Measurements from ENCODE around the gene INHBE.
A peak's percentile ranks its signal among the peaks of the same experiment; 100 is the strongest.
"Not testable (repeated sequence)": the region's sequence is repeated elsewhere in the genome, so short reads cannot be mapped to it uniquely, and the experiment has no call there.

The INHBE gene

GRCh38 chr12:57454566-57455373 lies at the start of gene INHBE (continued):
- TF ChIP-seq HOXD13 (CRISPR knock-in tag; IDR thresholded peaks at IDR 0.05; ENCODE audit: borderline replicate concordance) = no peak
- peak; percentile 62 for TF ChIP-seq ZFHX2 (tag by site-specific recombination; conservative IDR thresholded peaks at IDR 0.05)
- no peak for TF ChIP-seq ZNF596 (tag by site-specific recombination; IDR thresholded peaks at IDR 0.05)
- no peak for TF ChIP-seq ZNF148 (tag by site-specific recombination; IDR thresholded peaks at IDR 0.05; ENCODE audit: borderline replicate concordance)

- no peak for TF ChIP-seq BCL11A (tag by site-specific recombination; IDR thresholded peaks at IDR 0.05; ENCODE audit: low read depth)
- no peak for TF ChIP-seq ZNF677 (tag by site-specific recombination; IDR thresholded peaks at IDR 0.05)
- no peak for TF ChIP-seq ZNF148 (tag by site-specific recombination; IDR thresholded peaks at IDR 0.05; ENCODE audit: borderline replicate concordance)
- no peak for TF ChIP-seq OSR2 (tag by site-specific recombination; IDR thresholded peaks at IDR 0.05)
- no peak for TF ChIP-seq ZNF280D (tag by site-specific recombination; IDR thresholded peaks at IDR 0.05)
- TF ChIP-seq ZNF335 (tag by site-specific recombination; conservative IDR thresholded peaks at IDR 0.05) = no peak
- no peak for TF ChIP-seq ZNF548 (tag by site-specific recombination; IDR thresholded peaks at IDR 0.05)
- POLR2A ChIA-PET = interaction anchor here (1.4 kb wide), 1 partner anchor 19 kb away, joined by 6 read pairs; no protein-coding TSS in a partner anchor
- CTCF ChIA-PET = interaction anchor here (0.7 to 2.7 kb wide), 6 partner anchors 13 to 174 kb away, joined by 3 to 21 read pairs (median 4); no protein-coding TSS in a partner anchor
- Histone ChIP-seq H3K36me3 (ENCODE audit: control insufficient read depth in 2 of 2, insufficient read depth in 1 of 2, low read length in 2 of 2) (no peaks in the 10 kb centered on the region; a peak in 1 of 3 replicates), H3K4me1 (ENCODE audit: control insufficient read depth, insufficient read depth, low read length) (0 out of 2 replicates have a peak, but pooled peaks cover 2% of the 10 kb centered on the region), H3K9me3 (ENCODE audit: control insufficient read depth, insufficient read depth, low read depth, low read length) (no peaks in the 10 kb centered on the region), H3K4me3 (ENCODE audit: low read depth, low read length) (no peak overlapping the region), H3K27ac (ENCODE audit: extremely low read depth, low read depth, low read length) (no peak overlapping the region)
Observed at GRCh38 chr12:57410534-57410933, 44.6 kb upstream of the INHBE start.

DNA sequence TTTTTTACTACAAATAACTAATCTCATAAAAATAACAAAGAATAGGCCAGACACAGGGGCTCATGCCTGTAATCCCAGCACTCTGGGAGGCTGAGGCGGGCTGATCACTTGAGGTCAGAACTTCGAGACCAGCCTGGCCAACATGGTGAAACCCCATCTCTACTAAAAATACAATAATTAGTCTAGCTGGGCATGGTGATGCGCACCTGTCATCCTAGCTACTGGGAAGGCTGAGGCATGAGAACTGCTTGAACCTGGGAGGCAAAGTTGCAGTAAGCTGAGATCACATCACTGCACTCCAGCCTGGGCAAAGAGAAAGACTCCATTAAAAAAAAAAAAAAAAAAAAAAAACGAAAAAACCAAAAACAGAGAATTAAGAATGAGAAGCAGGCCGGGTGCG lies 40.9 kb upstream of the INHBE start:
- H3K27ac ChIP-seq (ENCODE audit: extremely low read depth, low read depth, low read length); H3K36me3 ChIP-seq (ENCODE audit: control insufficient read depth in 2 of 2, insufficient read depth in 1 of 2, low read length in 2 of 2); H3K4me1 ChIP-seq (ENCODE audit: control insufficient read depth, insufficient read depth, low read length); H3K9me3 ChIP-seq (ENCODE audit: control insufficient read depth, insufficient read depth, low read depth, low read length); H3K4me3 ChIP-seq (ENCODE audit: low read depth, low read length): not testable (repeated sequence)
- TF ChIP-seq ZNF362 (tag by site-specific recombination; IDR thresholded peaks at IDR 0.05) = 0 out of 2 replicates have a peak, but pooled peaks have one; percentile 44
- ChIA-PET CTCF (interaction anchor here (0.6 to 1.0 kb wide), 4 partner anchors 37 to 406 kb away, joined by 3 to 5 read pairs (median 4); partner anchors contain the start of gene INHBE), POLR2A (interaction anchor here (0.6 kb wide), 1 partner anchor 1235 kb away, joined by 4 read pairs; no protein-coding TSS in a partner anchor)

Measured in HEK293 (cell line).